Loucy (cell line): ENCODE data around the gene CLSTN1.

Source experiments
- CTCF ChIP-seq: fragments of 200-600 bp; sonication (generic); conservative IDR thresholded peaks from 2 replicates; pipeline ENCODE4 v1.5.1; 2014; ENCODE audit warnings: mild to moderate bottlenecking, antibody characterized with exemption, low read length
- EZH2phosphoT487 ChIP-seq: fragments of 200-600 bp; IDR thresholded peaks from 2 replicates; pipeline ENCODE4 v1.6.1; 2018; ENCODE audit warnings: antibody characterized with exemption, mild to moderate bottlenecking, moderate library complexity, borderline replicate concordance

GRCh38 chr1:9770298-9770697, 53.5 kb downstream of the CLSTN1 start:
- TF ChIP-seq CTCF, result no peak
- no peak for TF ChIP-seq EZH2phosphoT487
